Stimulated activated CD4-positive, alpha-beta T cell treated with anti-CD3 and anti-CD28 coated beads, Interleukin-15, amount 100 ng/mL, for 1 hour (primary cell): Measurements from ENCODE around the gene SPATA31C1.
"Not testable (repeated sequence)": the region's sequence is repeated elsewhere in the genome, so short reads cannot be mapped to it uniquely, and the experiment has no call there.

ENCODE experiments used
- DNase-seq, 2 donors: peaks; one replicate each; pipeline ENCODE4 v3.0.0-alpha.2; 2020; ENCODE audit warnings: low read depth in 1 of 2, low spot score in 1 of 2

SPATA31C1 gene

GRCh38 chr9:87934444-87934843 lies 16.7 kb downstream of the SPATA31C1 start:
- DNase-seq: not testable (repeated sequence)

GRCh38 chr9:87937352-87937751 lies 19.6 kb downstream of the SPATA31C1 start:
- DNase-seq: not testable (repeated sequence)

- DNase-seq: not testable (repeated sequence)
These were observed 20.2 kb downstream of the SPATA31C1 start for GRCh38 chr9:87937918-87938317.

GRCh38 chr9:87938336-87938735 lies 20.6 kb downstream of the SPATA31C1 start:
- DNase-seq: not testable (repeated sequence)

- DNase-seq: not testable (repeated sequence)
These were observed 21.3 kb downstream of the SPATA31C1 start for GRCh38 chr9:87939096-87939495.

GRCh38 chr9:87944096-87944495 lies 26.3 kb downstream of the SPATA31C1 start:
- no peak for DNase-seq

GRCh38 chr9:87944682-87945081 lies 26.9 kb downstream of the SPATA31C1 start:
- DNase-seq: no peak

GRCh38 chr9:87950296-87950695 lies 32.5 kb downstream of the SPATA31C1 start:
- DNase-seq: no peak

- no peak for DNase-seq
These were observed 33.2 kb downstream of the SPATA31C1 start for GRCh38 chr9:87950765-87951488.

- no peak for DNase-seq
These were observed 36.5 kb downstream of the SPATA31C1 start for GRCh38 chr9:87954230-87954629.

- DNase-seq: no peak
These were observed 40.1 kb downstream of the SPATA31C1 start for GRCh38 chr9:87957839-87958238.

- DNase-seq: no peak
These were observed 40.8 kb downstream of the SPATA31C1 start for GRCh38 chr9:87958591-87958990.

- DNase-seq: no peak
These were observed 42.3 kb downstream of the SPATA31C1 start for GRCh38 chr9:87959916-87960581.

GRCh38 chr9:87963770-87964169 lies 46.0 kb downstream of the SPATA31C1 start:
- no peak for DNase-seq

GRCh38 chr9:87964826-87965225 lies 47.1 kb downstream of the SPATA31C1 start:
- DNase-seq: no peak

GRCh38 chr9:87968155-87968554 lies 50.4 kb downstream of the SPATA31C1 start:
- DNase-seq: no peak

- no peak for DNase-seq
These were observed 52.8 kb downstream of the SPATA31C1 start for GRCh38 chr9:87970602-87971001.

GRCh38 chr9:87973122-87973521 lies 55.4 kb downstream of the SPATA31C1 start:
- no peak for DNase-seq
